GM19193 (cell line): ENCODE data around the gene INTS2.

Source experiments
- POLR2A ChIP-seq: IDR thresholded peaks from 4 replicates; pipeline ENCODE4 v1.6.1; 2011; ENCODE audit not compliant: insufficient read depth, insufficient read length; ENCODE audit errors: extremely low read depth

The INTS2 gene

GRCh38 chr17:61836266-61837174, 91.3 kb downstream of the INTS2 start:
- no peak for TF ChIP-seq POLR2A

- TF ChIP-seq POLR2A = no peak
Observed at GRCh38 chr17:61835606-61836005, 92.2 kb downstream of the INTS2 start.

GRCh38 chr17:61834610-61835009, 93.2 kb downstream of the INTS2 start:
- no peak for TF ChIP-seq POLR2A

- no peak for TF ChIP-seq POLR2A
Observed at GRCh38 chr17:61833536-61834193, 94.1 kb downstream of the INTS2 start.

GRCh38 chr17:61832463-61832862, 95.3 kb downstream of the INTS2 start:
- TF ChIP-seq POLR2A = no peak

- no peak for TF ChIP-seq POLR2A
Observed at GRCh38 chr17:61831099-61831498, 96.7 kb downstream of the INTS2 start.

GRCh38 chr17:61828694-61829093, 99.1 kb downstream of the INTS2 start:
- TF ChIP-seq POLR2A = no peak

GRCh38 chr17:61827649-61828395, 100.0 kb downstream of the INTS2 start:
- no peak for TF ChIP-seq POLR2A

- no peak for TF ChIP-seq POLR2A
Observed at GRCh38 chr17:61825448-61826137, 102.2 kb downstream of the INTS2 start.

GRCh38 chr17:61822326-61823285, 105.2 kb downstream of the INTS2 start:
- no peak for TF ChIP-seq POLR2A

- no peak for TF ChIP-seq POLR2A
Observed at GRCh38 chr17:61821655-61822054, 106.1 kb downstream of the INTS2 start.

- TF ChIP-seq POLR2A = no peak
Observed at GRCh38 chr17:61818225-61818624, 109.6 kb downstream of the INTS2 start.

- TF ChIP-seq POLR2A = no peak
Observed at GRCh38 chr17:61817452-61817851, 110.3 kb downstream of the INTS2 start.

- TF ChIP-seq POLR2A = no peak
Observed at GRCh38 chr17:61816538-61816937, 111.2 kb downstream of the INTS2 start.
